Measurements from ENCODE around the gene SYTL1. TPM values are rescaled to one million over a fixed set of nuclear protein-coding genes. Genes with fewer than 3 reads are reported as not detected.

The SYTL1 gene
- total RNA-seq, 1 experiment from 2014 or later, result 75.9 TPM

GRCh38 chr1:27393641-27394281 lies 51.9 kb downstream of the SYTL1 start:
- no peak for ATAC-seq
- TF ChIP-seq JUND (IDR thresholded peaks at IDR 0.05), result no peak
- no peak for TF ChIP-seq SIN3A (IDR thresholded peaks at IDR 0.05; ENCODE audit: low read depth)
- no peak for TF ChIP-seq CBX3 (IDR thresholded peaks at IDR 0.05; ENCODE audit: low read depth)
- no peak for TF ChIP-seq SRF (IDR thresholded peaks at IDR 0.05; ENCODE audit: low read depth)
- BruUV-seq (replicated peaks), result no TSS peak
- no peaks in the 10 kb centered on the region for H4K20me1 ChIP-seq (ENCODE audit: insufficient read depth)
- H3K4me2 ChIP-seq (ENCODE audit: low read length), result peak overlapping the region; percentile 86
- peak overlapping the region; percentile 96 to 99 for H3K4me3 ChIP-seq (replicated peaks in 1 of 2; ENCODE audit: low read depth in 1 of 2, low read length in 2 of 2)
- H3K27ac ChIP-seq (ENCODE audit: low read depth, low read length), result peak overlapping the region; percentile 88; the same call in 1 of the 2 replicates
- intact Hi-C loops (cut with micrococcal nuclease), result loop anchor here (2.0 kb wide), 2 partner anchors 213 to 349 kb away; no protein-coding TSS in a partner anchor
- H3K9me2 ChIP-seq (ENCODE audit: insufficient read depth), result no peaks in the 10 kb centered on the region
- H3K79me2 ChIP-seq (ENCODE audit: insufficient read depth, low read length), result peaks cover 25% of the 10 kb centered on the region
- ChIA-PET POLR2A (interaction anchor here (0.7 kb wide), 1 partner anchor 28 kb away, joined by 5 read pairs; no protein-coding TSS in a partner anchor), RAD21 (ENCODE audit: low non-redundant PET in 1 of 2, low total read pairs in 2 of 2, uncharacterized antibody in 2 of 2, unreplicated experiment in 2 of 2) (interaction anchor here in 1 of 2 experiments (0.6 kb wide), 1 partner anchor 56 kb away, joined by 5 read pairs; no protein-coding TSS in a partner anchor), CTCF (interaction anchor here (0.6 to 3.3 kb wide), 7 partner anchors 21 to 348 kb away, joined by 3 to 21 read pairs (median 3); no protein-coding TSS in a partner anchor)
- H3K4me1 ChIP-seq (ENCODE audit: control insufficient read depth in 1 of 2, insufficient read depth in 2 of 2, low read length in 2 of 2), result peaks cover 17 to 40% of the 10 kb centered on the region in 2 experiments
- no peak overlapping the region for H2AFZ ChIP-seq (ENCODE audit: low read depth, low read length, poor library complexity, severe bottlenecking)
- no peaks in the 10 kb centered on the region for H3K27me3 ChIP-seq (ENCODE audit: insufficient read depth, low read length)
- peak overlapping the region; percentile 100 for H3K9ac ChIP-seq (ENCODE audit: low read length)
- H3K9me3 ChIP-seq (ENCODE audit: control insufficient read depth in 1 of 2, insufficient read depth in 1 of 2, low read depth in 1 of 2, low read length in 2 of 2), result no peaks in the 10 kb centered on the region
- peaks cover 0 to 12% of the 10 kb centered on the region in 2 experiments; a peak in 1 of 4 replicates for H3K36me3 ChIP-seq (ENCODE audit: control insufficient read depth in 1 of 2, insufficient read depth in 2 of 2, low read length in 2 of 2)
- DNase-seq (ENCODE audit: low read depth, low spot score), result no peak

- Histone ChIP-seq H3K9ac (ENCODE audit: low read length) (no peak overlapping the region), H3K27me3 (ENCODE audit: insufficient read depth, low read length) (no peaks in the 10 kb centered on the region), H3K79me2 (ENCODE audit: insufficient read depth, low read length) (peaks cover 25% of the 10 kb centered on the region), H4K20me1 (ENCODE audit: insufficient read depth) (no peaks in the 10 kb centered on the region), H3K36me3 (ENCODE audit: control insufficient read depth in 1 of 2, insufficient read depth in 2 of 2, low read length in 2 of 2) (peaks cover 0 to 12% of the 10 kb centered on the region in 2 experiments; a peak in 1 of 4 replicates), H3K9me2 (ENCODE audit: insufficient read depth) (no peaks in the 10 kb centered on the region), H3K9me3 (ENCODE audit: control insufficient read depth in 1 of 2, insufficient read depth in 1 of 2, low read depth in 1 of 2, low read length in 2 of 2) (no peaks in the 10 kb centered on the region), H3K4me3 (replicated peaks in 1 of 2; ENCODE audit: low read depth in 1 of 2, low read length in 2 of 2) (no peak overlapping the region), H3K4me2 (ENCODE audit: low read length) (peak overlapping the region; percentile 86), H3K4me1 (ENCODE audit: control insufficient read depth in 1 of 2, insufficient read depth in 2 of 2, low read length in 2 of 2) (peaks cover 17 to 40% of the 10 kb centered on the region in 2 experiments), H3K27ac (ENCODE audit: low read depth, low read length) (peak overlapping the region; percentile 88), H2AFZ (ENCODE audit: low read depth, low read length, poor library complexity, severe bottlenecking) (no peak overlapping the region)
- no TSS peak for BruUV-seq (replicated peaks)
- intact Hi-C loops (cut with micrococcal nuclease), result loop anchor here (2.0 kb wide), 1 partner anchor 213 kb away; no protein-coding TSS in a partner anchor
- CTCF ChIA-PET, result interaction anchor here (0.6 to 4.2 kb wide), 10 partner anchors 11 to 350 kb away, joined by 3 to 65 read pairs (median 9); partner anchors contain the start of gene CD164L2
- RAD21 ChIA-PET (ENCODE audit: low non-redundant PET in 1 of 2, low total read pairs in 2 of 2, uncharacterized antibody in 2 of 2, unreplicated experiment in 2 of 2), result interaction anchor here in 1 of 2 experiments (1.7 to 1.8 kb wide), 2 partner anchors 93 to 98 kb away, joined by 5 to 6 read pairs; no protein-coding TSS in a partner anchor
- ATAC-seq (no peak), DNase-seq (ENCODE audit: low read depth, low spot score) (no peak)
- POLR2A ChIA-PET, result no interaction called here
- TF ChIP-seq, protein P1, sequence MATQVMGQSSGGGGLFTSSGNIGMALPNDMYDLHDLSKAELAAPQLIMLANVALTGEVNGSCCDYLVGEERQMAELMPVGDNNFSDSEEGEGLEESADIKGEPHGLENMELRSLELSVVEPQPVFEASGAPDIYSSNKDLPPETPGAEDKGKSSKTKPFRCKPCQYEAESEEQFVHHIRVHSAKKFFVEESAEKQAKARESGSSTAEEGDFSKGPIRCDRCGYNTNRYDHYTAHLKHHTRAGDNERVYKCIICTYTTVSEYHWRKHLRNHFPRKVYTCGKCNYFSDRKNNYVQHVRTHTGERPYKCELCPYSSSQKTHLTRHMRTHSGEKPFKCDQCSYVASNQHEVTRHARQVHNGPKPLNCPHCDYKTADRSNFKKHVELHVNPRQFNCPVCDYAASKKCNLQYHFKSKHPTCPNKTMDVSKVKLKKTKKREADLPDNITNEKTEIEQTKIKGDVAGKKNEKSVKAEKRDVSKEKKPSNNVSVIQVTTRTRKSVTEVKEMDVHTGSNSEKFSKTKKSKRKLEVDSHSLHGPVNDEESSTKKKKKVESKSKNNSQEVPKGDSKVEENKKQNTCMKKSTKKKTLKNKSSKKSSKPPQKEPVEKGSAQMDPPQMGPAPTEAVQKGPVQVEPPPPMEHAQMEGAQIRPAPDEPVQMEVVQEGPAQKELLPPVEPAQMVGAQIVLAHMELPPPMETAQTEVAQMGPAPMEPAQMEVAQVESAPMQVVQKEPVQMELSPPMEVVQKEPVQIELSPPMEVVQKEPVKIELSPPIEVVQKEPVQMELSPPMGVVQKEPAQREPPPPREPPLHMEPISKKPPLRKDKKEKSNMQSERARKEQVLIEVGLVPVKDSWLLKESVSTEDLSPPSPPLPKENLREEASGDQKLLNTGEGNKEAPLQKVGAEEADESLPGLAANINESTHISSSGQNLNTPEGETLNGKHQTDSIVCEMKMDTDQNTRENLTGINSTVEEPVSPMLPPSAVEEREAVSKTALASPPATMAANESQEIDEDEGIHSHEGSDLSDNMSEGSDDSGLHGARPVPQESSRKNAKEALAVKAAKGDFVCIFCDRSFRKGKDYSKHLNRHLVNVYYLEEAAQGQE (IDR thresholded peaks at IDR 0.05; ENCODE audit: low read depth), result no peak
- TF ChIP-seq RAD21 (IDR thresholded peaks at IDR 0.05; ENCODE audit: low read depth) (no peak), ATF3 (IDR thresholded peaks at IDR 0.05) (no peak), POLR2AphosphoS5 (IDR thresholded peaks at IDR 0.05; ENCODE audit: low read depth, low read length) (no peak), ZFX (IDR thresholded peaks at IDR 0.05) (no peak), CTCF (IDR thresholded peaks at IDR 0.05 in 2 of 3, conservative IDR thresholded peaks at IDR 0.05 in 1 of 3; ENCODE audit: borderline replicate concordance in 1 of 3, insufficient read depth in 1 of 3, low read depth in 2 of 3, low read length in 2 of 3) (no peak), SIN3A (IDR thresholded peaks at IDR 0.05; ENCODE audit: low read depth) (no peak), EGR1 (IDR thresholded peaks at IDR 0.05; ENCODE audit: low read depth) (no peak), FOSL1 (IDR thresholded peaks at IDR 0.05; ENCODE audit: low read depth) (no peak), POLR2A (IDR thresholded peaks at IDR 0.05; ENCODE audit: borderline replicate concordance, extremely low read depth, insufficient read depth, insufficient read length) (no peak), EZH2 (IDR thresholded peaks at IDR 0.05) (no peak), YY1 (IDR thresholded peaks at IDR 0.05; ENCODE audit: extremely low read depth, insufficient replicate concordance, low read depth, low read length) (no peak)
These were observed 52.4 kb downstream of the SYTL1 start for GRCh38 chr1:27394282-27394658.
